Measurements from ENCODE around the gene ESPN.

ESPN gene

GRCh38 chr1:6463120-6463412 lies 38.5 kb downstream of the ESPN start:
- TF ChIP-seq PAX5 (IDR thresholded peaks at IDR 0.05; ENCODE audit: insufficient read depth, low read length, severe bottlenecking) (no peak), SPI1 (IDR thresholded peaks at IDR 0.05; ENCODE audit: low read depth, low read length) (no peak), POU2F2 (IDR thresholded peaks at IDR 0.05; ENCODE audit: low read depth, low read length) (no peak), POLR2AphosphoS5 (IDR thresholded peaks at IDR 0.05; ENCODE audit: low read depth, low read length) (no peak), TAF1 (IDR thresholded peaks at IDR 0.05; ENCODE audit: low read depth, low read length) (no peak), POLR2A (IDR thresholded peaks at IDR 0.05; ENCODE audit: low read depth, low read length) (no peak)
- FAIRE-seq: no peak
- no peak for DNase-seq (ENCODE audit: insufficient read length, low spot score)

GRCh38 chr1:6464514-6464836 lies 39.9 kb downstream of the ESPN start:
- FAIRE-seq (no peak), DNase-seq (ENCODE audit: insufficient read length, low spot score) (no peak)
- no peak for TF ChIP-seq TAF1 (IDR thresholded peaks at IDR 0.05; ENCODE audit: low read depth, low read length)
- TF ChIP-seq PAX5 (IDR thresholded peaks at IDR 0.05; ENCODE audit: insufficient read depth, low read length, severe bottlenecking): no peak
- no peak for TF ChIP-seq POLR2A (IDR thresholded peaks at IDR 0.05; ENCODE audit: low read depth, low read length)
- TF ChIP-seq POLR2AphosphoS5 (IDR thresholded peaks at IDR 0.05; ENCODE audit: low read depth, low read length): no peak
- TF ChIP-seq SPI1 (IDR thresholded peaks at IDR 0.05; ENCODE audit: low read depth, low read length): no peak
- no peak for TF ChIP-seq POU2F2 (IDR thresholded peaks at IDR 0.05; ENCODE audit: low read depth, low read length)

GRCh38 chr1:6464915-6465314 lies 40.3 kb downstream of the ESPN start:
- FAIRE-seq (no peak), DNase-seq (ENCODE audit: insufficient read length, low spot score) (no peak)
- TF ChIP-seq SPI1 (IDR thresholded peaks at IDR 0.05; ENCODE audit: low read depth, low read length) (no peak), POU2F2 (IDR thresholded peaks at IDR 0.05; ENCODE audit: low read depth, low read length) (no peak), PAX5 (IDR thresholded peaks at IDR 0.05; ENCODE audit: insufficient read depth, low read length, severe bottlenecking) (no peak), TAF1 (IDR thresholded peaks at IDR 0.05; ENCODE audit: low read depth, low read length) (no peak), POLR2A (IDR thresholded peaks at IDR 0.05; ENCODE audit: low read depth, low read length) (no peak), POLR2AphosphoS5 (IDR thresholded peaks at IDR 0.05; ENCODE audit: low read depth, low read length) (no peak)

GRCh38 chr1:6465461-6466005 lies 41.0 kb downstream of the ESPN start:
- DNase-seq (ENCODE audit: insufficient read length, low spot score) (no peak), FAIRE-seq (no peak)
- TF ChIP-seq TAF1 (IDR thresholded peaks at IDR 0.05; ENCODE audit: low read depth, low read length) (no peak), POLR2AphosphoS5 (IDR thresholded peaks at IDR 0.05; ENCODE audit: low read depth, low read length) (no peak), PAX5 (IDR thresholded peaks at IDR 0.05; ENCODE audit: insufficient read depth, low read length, severe bottlenecking) (no peak), SPI1 (IDR thresholded peaks at IDR 0.05; ENCODE audit: low read depth, low read length) (no peak), POU2F2 (IDR thresholded peaks at IDR 0.05; ENCODE audit: low read depth, low read length) (no peak)

- TF ChIP-seq TAF1 (IDR thresholded peaks at IDR 0.05; ENCODE audit: low read depth, low read length) (no peak), PAX5 (IDR thresholded peaks at IDR 0.05; ENCODE audit: insufficient read depth, low read length, severe bottlenecking) (no peak), POU2F2 (IDR thresholded peaks at IDR 0.05; ENCODE audit: low read depth, low read length) (no peak), SPI1 (IDR thresholded peaks at IDR 0.05; ENCODE audit: low read depth, low read length) (no peak), POLR2AphosphoS5 (IDR thresholded peaks at IDR 0.05; ENCODE audit: low read depth, low read length) (no peak), POLR2A (IDR thresholded peaks at IDR 0.05; ENCODE audit: low read depth, low read length) (no peak)
- no peak for FAIRE-seq
- DNase-seq (ENCODE audit: insufficient read length, low spot score): no peak
Observed at GRCh38 chr1:6466023-6466422, 41.4 kb downstream of the ESPN start, which contains the start of gene TNFRSF25. Gene TNFRSF25 (minus strand): TSS chr1:6466173. CDS start chr1:6466107, 66 bp downstream.

GRCh38 chr1:6466751-6467150 lies 42.2 kb downstream of the ESPN start:
- TF ChIP-seq POLR2A (IDR thresholded peaks at IDR 0.05; ENCODE audit: low read depth, low read length) (no peak), POU2F2 (IDR thresholded peaks at IDR 0.05; ENCODE audit: low read depth, low read length) (no peak), PAX5 (IDR thresholded peaks at IDR 0.05; ENCODE audit: insufficient read depth, low read length, severe bottlenecking) (no peak), TAF1 (IDR thresholded peaks at IDR 0.05; ENCODE audit: low read depth, low read length) (no peak), SPI1 (IDR thresholded peaks at IDR 0.05; ENCODE audit: low read depth, low read length) (no peak), POLR2AphosphoS5 (IDR thresholded peaks at IDR 0.05; ENCODE audit: low read depth, low read length) (no peak)
- no peak for FAIRE-seq
- DNase-seq (ENCODE audit: insufficient read length, low spot score): no peak

GRCh38 chr1:6467224-6467623 lies 42.6 kb downstream of the ESPN start:
- TF ChIP-seq POLR2AphosphoS5 (IDR thresholded peaks at IDR 0.05; ENCODE audit: low read depth, low read length) (no peak), SPI1 (IDR thresholded peaks at IDR 0.05; ENCODE audit: low read depth, low read length) (no peak), POLR2A (IDR thresholded peaks at IDR 0.05; ENCODE audit: low read depth, low read length) (no peak), PAX5 (IDR thresholded peaks at IDR 0.05; ENCODE audit: insufficient read depth, low read length, severe bottlenecking) (no peak), TAF1 (IDR thresholded peaks at IDR 0.05; ENCODE audit: low read depth, low read length) (no peak), POU2F2 (IDR thresholded peaks at IDR 0.05; ENCODE audit: low read depth, low read length) (no peak)
- FAIRE-seq: no peak
- no peak for DNase-seq (ENCODE audit: insufficient read length, low spot score)

- FAIRE-seq (no peak), DNase-seq (ENCODE audit: insufficient read length, low spot score) (no peak)
- TF ChIP-seq SPI1 (IDR thresholded peaks at IDR 0.05; ENCODE audit: low read depth, low read length): no peak
- TF ChIP-seq POLR2AphosphoS5 (IDR thresholded peaks at IDR 0.05; ENCODE audit: low read depth, low read length): no peak
- TF ChIP-seq TAF1 (IDR thresholded peaks at IDR 0.05; ENCODE audit: low read depth, low read length): no peak
- TF ChIP-seq POLR2A (IDR thresholded peaks at IDR 0.05; ENCODE audit: low read depth, low read length): no peak
- no peak for TF ChIP-seq POU2F2 (IDR thresholded peaks at IDR 0.05; ENCODE audit: low read depth, low read length)
- TF ChIP-seq PAX5 (IDR thresholded peaks at IDR 0.05; ENCODE audit: insufficient read depth, low read length, severe bottlenecking): no peak
Observed at GRCh38 chr1:6467744-6468688, 43.4 kb downstream of the ESPN start.

- DNase-seq (ENCODE audit: insufficient read length, low spot score) (no peak), FAIRE-seq (no peak)
- TF ChIP-seq POLR2AphosphoS5 (IDR thresholded peaks at IDR 0.05; ENCODE audit: low read depth, low read length): no peak
- TF ChIP-seq PAX5 (IDR thresholded peaks at IDR 0.05; ENCODE audit: insufficient read depth, low read length, severe bottlenecking): no peak
- no peak for TF ChIP-seq POU2F2 (IDR thresholded peaks at IDR 0.05; ENCODE audit: low read depth, low read length)
- no peak for TF ChIP-seq TAF1 (IDR thresholded peaks at IDR 0.05; ENCODE audit: low read depth, low read length)
Observed at GRCh38 chr1:6468729-6469461, 44.3 kb downstream of the ESPN start.

All from GM12891 (cell line).